Upper lobe of right lung (tissue), 1 donor: ENCODE measurements around the gene MEN1. TPM values are rescaled to one million over a fixed set of nuclear protein-coding genes. Genes with fewer than 3 reads are reported as not detected.

ENCODE experiments used
- ATAC-seq: fragments of 200-7000 bp; cut with Tn5 transposase; one replicate; pipeline ENCODE4 v1.9.1; 2020; ENCODE audit warnings: mild to moderate bottlenecking, moderate library complexity
- DNase-seq: peaks from one replicate; pipeline ENCODE4 v3.0.0-alpha.2; 2020
- H3K27ac ChIP-seq: fragments of 200-600 bp; one replicate; pipeline ENCODE4 v1.8.0; 2022
- H3K27me3 ChIP-seq: fragments of 200-600 bp; one replicate; pipeline ENCODE4 v1.8.0; 2022; ENCODE audit warnings: mild to moderate bottlenecking
- H3K36me3 ChIP-seq: fragments of 200-600 bp; one replicate; pipeline ENCODE4 v1.8.0; 2022
- H3K4me1 ChIP-seq: fragments of 200-600 bp; one replicate; pipeline ENCODE4 v1.8.0; 2022
- H3K4me3 ChIP-seq: fragments of 200-600 bp; one replicate; pipeline ENCODE4 v1.8.0; 2022; ENCODE audit warnings: mild to moderate bottlenecking
- H3K9me3 ChIP-seq: fragments of 200-600 bp; one replicate; pipeline ENCODE4 v1.8.0; 2022
- intact Hi-C: fragments of 100-400 bp; cut with DNase I; formaldehyde crosslinking; loops from one replicate; pipeline ENCODE4 v1.11.0; 2022
- total RNA-seq: library from RNA; stranded (reverse); fragmentation: NEBNext Ultra II Directional; extraction: Animal tissue kit (Norgen Biotek cat#: 25700); gene quantifications from one replicate; pipeline ENCODE4 v1.2.1, GENCODE V29; 2021
- TF ChIP-seq, protein P1 (sequence below): fragments of 200-600 bp; IDR thresholded peaks from one replicate; pipeline ENCODE4 v1.8.0; 2022; ENCODE audit warnings: antibody characterized with exemption
- donor health status: DM: no; HTN: yes; CAD: no; lungs with severe emphysema.

MEN1 gene
- total RNA-seq, 1 donor from 2014 or later: 22.5 TPM

DNA sequence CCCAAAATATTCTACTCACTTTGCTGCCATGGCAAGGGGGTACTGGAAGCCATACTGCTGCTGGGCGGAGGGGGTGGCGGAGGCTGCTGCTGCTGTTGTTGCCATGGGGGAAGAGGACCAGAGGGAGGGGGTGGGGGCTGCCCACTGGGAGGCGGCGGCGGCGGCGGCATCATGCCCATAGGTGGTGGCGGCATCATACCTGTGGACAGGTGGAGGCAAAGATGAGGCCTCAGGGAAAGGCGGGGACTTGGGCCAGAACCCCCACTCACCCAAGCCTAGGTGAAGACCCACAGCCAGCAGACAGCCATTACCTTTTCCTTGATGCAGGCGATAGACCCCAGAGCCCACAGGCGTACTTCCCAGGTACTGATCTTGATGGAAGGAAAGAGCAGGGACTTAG is 43.5 kb downstream of the MEN1 start:
- Histone ChIP-seq H3K36me3 (peaks cover 96% of the 10 kb centered on the region), H3K27ac (no peak overlapping the region), H3K4me1 (peaks cover 10% of the 10 kb centered on the region), H3K27me3 (no peaks in the 10 kb centered on the region), H3K9me3 (no peaks in the 10 kb centered on the region), H3K4me3 (no peak overlapping the region)
- intact Hi-C loops: no loop called here
- ATAC-seq (no peak), DNase-seq (peak; percentile 56)
- TF ChIP-seq, protein P1, sequence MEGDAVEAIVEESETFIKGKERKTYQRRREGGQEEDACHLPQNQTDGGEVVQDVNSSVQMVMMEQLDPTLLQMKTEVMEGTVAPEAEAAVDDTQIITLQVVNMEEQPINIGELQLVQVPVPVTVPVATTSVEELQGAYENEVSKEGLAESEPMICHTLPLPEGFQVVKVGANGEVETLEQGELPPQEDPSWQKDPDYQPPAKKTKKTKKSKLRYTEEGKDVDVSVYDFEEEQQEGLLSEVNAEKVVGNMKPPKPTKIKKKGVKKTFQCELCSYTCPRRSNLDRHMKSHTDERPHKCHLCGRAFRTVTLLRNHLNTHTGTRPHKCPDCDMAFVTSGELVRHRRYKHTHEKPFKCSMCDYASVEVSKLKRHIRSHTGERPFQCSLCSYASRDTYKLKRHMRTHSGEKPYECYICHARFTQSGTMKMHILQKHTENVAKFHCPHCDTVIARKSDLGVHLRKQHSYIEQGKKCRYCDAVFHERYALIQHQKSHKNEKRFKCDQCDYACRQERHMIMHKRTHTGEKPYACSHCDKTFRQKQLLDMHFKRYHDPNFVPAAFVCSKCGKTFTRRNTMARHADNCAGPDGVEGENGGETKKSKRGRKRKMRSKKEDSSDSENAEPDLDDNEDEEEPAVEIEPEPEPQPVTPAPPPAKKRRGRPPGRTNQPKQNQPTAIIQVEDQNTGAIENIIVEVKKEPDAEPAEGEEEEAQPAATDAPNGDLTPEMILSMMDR: no peak

DNA sequence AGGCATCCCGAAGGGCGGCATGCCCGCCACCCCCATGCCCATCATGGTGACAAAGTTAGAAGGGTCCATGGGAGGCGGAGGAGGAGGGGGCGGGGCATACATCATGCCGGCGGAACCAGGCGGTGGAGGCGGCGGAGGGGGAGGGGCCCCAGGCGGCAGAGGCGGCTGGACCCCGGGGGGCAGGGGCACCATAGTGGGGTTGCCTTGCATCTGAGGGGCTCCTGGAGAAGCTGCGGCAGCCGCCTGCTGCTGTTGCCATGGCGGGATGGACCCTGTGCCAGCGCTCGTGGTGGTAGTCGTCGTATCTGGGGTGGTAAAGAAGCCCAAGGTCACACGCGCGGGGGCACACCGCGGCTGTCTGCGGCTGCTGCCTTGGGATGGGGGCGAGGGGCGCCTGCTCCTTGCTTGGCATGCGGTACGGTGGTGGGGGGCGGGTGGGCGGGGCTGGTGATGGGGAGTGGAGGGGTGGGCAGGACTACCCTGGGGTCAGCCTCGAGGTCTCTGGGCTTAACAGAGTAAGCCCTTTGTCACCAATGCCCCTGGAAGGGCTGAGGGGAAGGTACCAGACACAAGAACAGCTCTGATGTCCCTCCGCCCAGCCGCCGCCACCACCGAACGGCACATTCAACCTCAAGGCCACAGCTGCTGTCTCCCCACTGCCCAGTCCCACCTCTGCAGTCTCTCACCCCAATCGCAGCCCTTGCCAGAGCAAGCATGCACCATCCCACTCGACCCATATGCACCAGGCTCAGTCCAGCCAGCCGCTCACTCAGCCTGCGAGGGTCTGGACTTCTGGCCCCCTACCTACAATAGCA is 44.3 kb downstream of the MEN1 start:
- H3K9me3 ChIP-seq: no peaks in the 10 kb centered on the region
- H3K36me3 ChIP-seq: peaks cover 88% of the 10 kb centered on the region
- ATAC-seq (no peak), DNase-seq (peak; percentile 64)
- TF ChIP-seq, protein P1: no peak
- no peaks in the 10 kb centered on the region for H3K27me3 ChIP-seq
- intact Hi-C loops: no loop called here
- H3K4me3 ChIP-seq: no peak overlapping the region
- no peak overlapping the region for H3K27ac ChIP-seq
- H3K4me1 ChIP-seq: peaks cover 6% of the 10 kb centered on the region

DNA sequence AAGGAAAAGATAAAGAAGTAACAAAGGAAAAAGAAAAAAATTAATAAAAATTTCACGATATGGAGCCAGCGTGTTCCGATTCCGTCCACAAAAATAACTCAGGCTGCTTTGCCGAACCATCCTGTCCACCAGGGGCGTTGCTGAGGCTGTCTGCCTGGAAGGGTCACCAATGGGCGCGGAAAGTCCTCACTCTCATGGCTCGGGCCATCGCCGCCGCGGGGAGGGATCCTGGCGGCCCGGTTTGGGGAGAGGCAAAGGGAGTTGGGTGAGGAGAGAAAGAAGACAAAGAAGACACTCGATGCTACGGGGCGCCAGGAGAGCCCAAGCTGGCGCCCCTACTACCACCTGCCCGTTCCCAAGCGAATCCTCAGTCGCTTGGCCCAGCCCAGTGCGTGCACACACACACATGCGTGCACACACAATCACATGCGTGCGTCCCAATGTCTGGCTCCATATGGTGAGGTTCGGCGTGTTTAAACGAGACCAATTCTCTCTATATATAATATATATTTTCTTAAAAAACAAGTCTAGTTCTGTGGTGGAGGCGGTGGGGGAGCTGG is 45.0 kb downstream of the MEN1 start:
- Histone ChIP-seq H3K36me3 (peaks cover 81% of the 10 kb centered on the region), H3K4me1 (peaks cover 12% of the 10 kb centered on the region), H3K9me3 (no peaks in the 10 kb centered on the region), H3K27me3 (no peaks in the 10 kb centered on the region), H3K4me3 (no peak overlapping the region), H3K27ac (no peak overlapping the region)
- peak; percentile 60 for DNase-seq
- ATAC-seq: no peak
- TF ChIP-seq, protein P1: no peak
- intact Hi-C loops: no loop called here

DNA sequence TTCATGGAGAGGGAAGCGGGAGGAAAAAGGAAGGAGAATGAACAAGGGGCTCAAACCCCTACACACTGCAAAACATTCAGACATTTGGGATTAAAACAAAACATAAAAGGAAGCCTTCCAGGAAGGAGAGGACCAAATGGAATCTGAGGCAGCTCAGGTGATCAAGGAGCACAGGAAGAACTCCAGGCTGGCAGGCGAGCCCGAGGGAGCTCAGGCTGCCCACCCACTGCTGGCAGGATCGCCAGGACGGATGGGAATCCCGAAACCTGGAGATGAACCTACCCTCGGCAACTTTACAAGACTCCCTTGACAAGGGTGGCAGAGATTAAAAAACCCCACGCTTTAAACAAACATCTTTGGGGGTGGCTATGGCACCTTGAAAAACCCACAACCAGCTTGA is 45.6 kb downstream of the MEN1 start:
- no peaks in the 10 kb centered on the region for H3K27me3 ChIP-seq
- no peaks in the 10 kb centered on the region for H3K9me3 ChIP-seq
- DNase-seq (peak; percentile 25), ATAC-seq (no peak)
- no peak overlapping the region for H3K4me3 ChIP-seq
- peaks cover 75% of the 10 kb centered on the region for H3K36me3 ChIP-seq
- TF ChIP-seq, protein P1: no peak
- H3K4me1 ChIP-seq: peaks cover 19% of the 10 kb centered on the region
- intact Hi-C loops: no loop called here
- H3K27ac ChIP-seq: no peak overlapping the region

DNA sequence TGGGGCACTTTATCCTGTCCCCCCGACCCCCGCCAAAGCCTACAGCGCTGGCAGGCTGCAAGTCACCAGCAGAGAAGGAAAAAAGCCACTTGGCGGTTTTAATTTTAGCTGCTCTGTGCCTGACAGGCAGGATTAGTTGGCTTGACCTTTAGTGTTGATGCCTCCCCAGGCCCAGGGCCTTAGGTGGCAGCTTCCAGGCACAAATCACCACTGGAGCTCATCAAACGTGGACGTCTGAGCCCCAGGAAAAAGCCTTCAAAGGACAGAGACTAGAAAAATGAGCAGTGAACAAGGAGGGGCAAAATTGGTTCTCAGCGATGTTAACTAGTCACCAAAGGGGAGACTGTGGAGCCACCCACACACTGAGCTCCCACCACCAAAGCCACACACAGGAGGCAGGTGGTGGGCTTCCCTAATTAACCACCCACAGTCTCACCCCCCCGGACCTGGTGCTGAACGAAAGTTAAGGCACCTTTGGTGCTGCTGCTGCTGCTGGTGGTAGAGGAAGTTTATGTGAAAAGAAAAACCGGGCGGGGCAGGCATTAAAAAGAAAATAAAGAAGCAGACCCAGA is 46.2 kb downstream of the MEN1 start:
- no peak overlapping the region for H3K27ac ChIP-seq
- intact Hi-C loops: no loop called here
- TF ChIP-seq, protein P1: no peak
- no peaks in the 10 kb centered on the region for H3K9me3 ChIP-seq
- DNase-seq (peak; percentile 52), ATAC-seq (no peak)
- H3K4me3 ChIP-seq: no peak overlapping the region
- H3K4me1 ChIP-seq: peaks cover 19% of the 10 kb centered on the region
- H3K27me3 ChIP-seq: no peaks in the 10 kb centered on the region
- peaks cover 69% of the 10 kb centered on the region for H3K36me3 ChIP-seq
